Measurements from ENCODE around the gene VKORC1L1.
"Not testable (repeated sequence)": the region's sequence is repeated elsewhere in the genome, so short reads cannot be mapped to it uniquely, and the experiment has no call there.

Gene VKORC1L1

GRCh38 chr7:65979583-65980477 is 107.0 kb downstream of the VKORC1L1 start:
- no peak for DNase-seq

GRCh38 chr7:65980478-65981250 is 107.8 kb downstream of the VKORC1L1 start:
- peak; percentile 70 for DNase-seq

- peak; percentile 91 for DNase-seq
Observed at GRCh38 chr7:65981965-65982792, 109.3 kb downstream of the VKORC1L1 start, which contains the start of gene GUSB. GUSB (minus strand) TSS chr7:65982213; CDS start chr7:65982183, 30 bp downstream.

GRCh38 chr7:65983965-65984658 is 111.2 kb downstream of the VKORC1L1 start:
- DNase-seq = no peak

- DNase-seq = no peak
Observed at GRCh38 chr7:65988084-65988483, 115.2 kb downstream of the VKORC1L1 start.

- not testable (repeated sequence) for DNase-seq
Observed at GRCh38 chr7:65988503-65988902, 115.6 kb downstream of the VKORC1L1 start.

GRCh38 chr7:65989694-65990080 is 116.8 kb downstream of the VKORC1L1 start:
- DNase-seq = no peak

GRCh38 chr7:65991829-65992228 is 119.0 kb downstream of the VKORC1L1 start:
- DNase-seq = not testable (repeated sequence)

- DNase-seq = no peak
Observed at GRCh38 chr7:65992526-65992925, 119.7 kb downstream of the VKORC1L1 start.

- not testable (repeated sequence) for DNase-seq
Observed at GRCh38 chr7:65994984-65995383, 122.1 kb downstream of the VKORC1L1 start.

GRCh38 chr7:66000823-66001417 is 128.0 kb downstream of the VKORC1L1 start:
- not testable (repeated sequence) for DNase-seq

- not testable (repeated sequence) for DNase-seq
Observed at GRCh38 chr7:66005115-66005671, 132.3 kb downstream of the VKORC1L1 start.

- no peak for DNase-seq
Observed at GRCh38 chr7:66007232-66007631, 134.4 kb downstream of the VKORC1L1 start.

Measured in CD4-positive, alpha-beta T cell treated with Interleukin-17A for 1 hour (primary cell).